GM12878 (cell line): ENCODE data around the gene ATP2A3. TPM values are rescaled to one million over a fixed set of nuclear protein-coding genes. Genes with fewer than 3 reads are reported as not detected.

Experiments used
- ATAC-seq: fragments of 200-7000 bp; cut with Tn5 transposase; 3 replicates; pipeline ENCODE4 v1.9.1; 2020; ENCODE audit warnings: mild to moderate bottlenecking, moderate library complexity
- BruUV-seq: library from RNA; stranded (reverse); fragments of 400-500 nt; replicated peaks from 2 replicates; lab custom pipeline; 2021; lab: Mats Ljungman, UMichigan
- CTCF ChIA-PET: fragments of 300-600 bp; sonication (Branson Sonifier 250); formaldehyde crosslinking; extraction: SDS; loops from one replicate; lab custom pipeline; 2021; ENCODE audit warnings: inconsistent platforms; lab: Yijun Ruan, JAX
- POLR2A ChIA-PET: fragments of 350-600 bp; formaldehyde crosslinking; extraction: SDS; loops from one replicate; lab custom pipeline; 2021; ENCODE audit warnings: inconsistent platforms; lab: Charles Lee
- RAD21 ChIA-PET: fragments of 300-600 bp; sonication (Branson Sonifier 250); formaldehyde crosslinking; loops from one replicate; lab custom pipeline; 2023; ENCODE audit warnings: antibody characterized with exemption; ENCODE audit not compliant: unreplicated experiment; lab: Charles Lee
- SMC1A ChIA-PET: fragments of 300-600 bp; sonication (Branson Sonifier 250); formaldehyde crosslinking; loops from one replicate; lab custom pipeline; 2023; ENCODE audit not compliant: unreplicated experiment, uncharacterized antibody; lab: Charles Lee
- DNase-seq: peaks from one replicate; pipeline ENCODE4 v3.0.0-alpha.2; 2011; ENCODE audit warnings: low read depth, low spot score
- FAIRE-seq: peaks from 3 replicates; lab custom pipeline; 2011; peaks lifted over from hg19 to GRCh38; lab: Jason Lieb, UNC
- H2AFZ ChIP-seq: 2 replicates; pipeline ENCODE4 v1.6.0; 2011; ENCODE audit warnings: low read depth, low read length, control low read depth; ENCODE audit not compliant: control insufficient read depth
- H3K27ac ChIP-seq: 2 replicates; pipeline ENCODE4 v1.5.1; 2011; ENCODE audit warnings: control low read depth; ENCODE audit not compliant: control insufficient read depth, insufficient read depth
- H3K27me3 ChIP-seq, 2 experiments: replicated peaks in 1 of 2; 2 replicates each; pipeline versions ENCODE4 v1.6.0 to v1.6.1; 2011; ENCODE audit warnings: low read length in 1 of 2; ENCODE audit not compliant: control insufficient read depth in 2 of 2, insufficient read depth in 2 of 2
- H3K36me3 ChIP-seq, 2 experiments: 2 replicates each; pipeline ENCODE4 v1.5.1; 2011; ENCODE audit warnings: low read length in 1 of 2; ENCODE audit not compliant: control insufficient read depth in 2 of 2, insufficient read depth in 2 of 2
- H3K4me1 ChIP-seq: 2 replicates; pipeline ENCODE4 v1.6.1; 2011; ENCODE audit warnings: mild to moderate bottlenecking, low read length, moderate library complexity, mixed read lengths; ENCODE audit not compliant: control insufficient read depth, insufficient read depth
- H3K4me2 ChIP-seq: 2 replicates; pipeline ENCODE4 v1.6.0; 2011; ENCODE audit warnings: control low read depth; ENCODE audit not compliant: control insufficient read depth, insufficient read depth
- H3K4me3 ChIP-seq: fragments of 200-600 bp; sonication (generic); 2 replicates; pipeline ENCODE4 v1.5.1; 2016
- H3K79me2 ChIP-seq: 2 replicates; pipeline ENCODE4 v1.6.0; 2011; ENCODE audit warnings: low read length; ENCODE audit not compliant: control insufficient read depth, insufficient read depth
- H3K9ac ChIP-seq: 2 replicates; pipeline ENCODE4 v1.8.0; 2011; ENCODE audit warnings: low read length, control low read depth, mixed read lengths; ENCODE audit not compliant: control insufficient read depth, insufficient read depth
- H3K9me3 ChIP-seq: replicated peaks from 3 replicates; pipeline ENCODE4 v1.5.1; 2011; ENCODE audit warnings: mild to moderate bottlenecking, low read length; ENCODE audit not compliant: control insufficient read depth, insufficient read depth
- H4K20me1 ChIP-seq: 2 replicates; pipeline ENCODE4 v1.6.0; 2011; ENCODE audit not compliant: control insufficient read depth, insufficient read depth
- WRNIP1 ChIP-seq: IDR thresholded peaks from 2 replicates; pipeline ENCODE4 v1.6.1; 2011; ENCODE audit warnings: low read depth, low read length, improper control_type of control experiment, borderline replicate concordance
- WGBS: methylation state at CpG from one replicate; pipeline ENCODE4 v1.1.6; 2016; ENCODE audit warnings: low lambda C conversion rate; ENCODE audit not compliant: insufficient replicate concordance, insufficient coverage; ENCODE audit errors: missing lambda C conversion rate; 5-methylcytosine and 5-hydroxymethylcytosine counted together
- in situ Hi-C: fragments of 300-500 bp; cut with MboI; formaldehyde crosslinking; loops from 9 replicates; pipeline ENCODE4 v1.14.3; 2018; ENCODE audit warnings: mixed read lengths
- intact Hi-C: fragments of 100-400 bp; cut with micrococcal nuclease; formaldehyde crosslinking; loops from one replicate; pipeline ENCODE4 v1.14.2; 2022; ENCODE audit not compliant: unreplicated experiment
- polyA plus RNA-seq, 11 experiments: library from polyadenylated mRNA; depleted of rRNA in 4 of 11; unstranded in 6 of 11; stranded (reverse) in 5 of 11; fragments of >200 nt; fragmentation: Nextera tagmentation in 4 of 11; fragmentation: Illumina TruSeq in 1 of 11; extraction: Ambion mirVana in 4 of 11; extraction: Trizol in 1 of 11; gene quantifications; 1 replicate in 1 of 11; 2 replicates in 10 of 11; pipeline versions ENCODE4 v1.2.1 to v1.2.3, GENCODE V29; 2011 to 2016; ENCODE audit warnings: inconsistent platforms in 2 of 11, missing spikeins in 2 of 11, low read depth in 1 of 11
- total RNA-seq, 4 experiments: library from RNA; depleted of rRNA in 3 of 4; stranded (reverse); fragments of >200 nt in 3 of 4; fragmentation: Illumina TruSeq in 1 of 4; extraction: Trizol in 1 of 4; gene quantifications; 2 replicates each; pipeline versions ENCODE4 v1.2.1 to v1.2.3, GENCODE V29; 2013 to 2021
- TF ChIP-seq, protein P1 (sequence below): fragments of 450-650 bp; IDR thresholded peaks from 2 replicates; pipeline ENCODE4 v1.6.1; 2018; ENCODE audit warnings: borderline replicate concordance, mild to moderate bottlenecking; ENCODE audit not compliant: partially characterized antibody
- TF ChIP-seq, protein P2 (sequence below): IDR thresholded peaks from 2 replicates; pipeline ENCODE4 v1.6.1; 2011; ENCODE audit warnings: low read depth, low read length, improper control_type of control experiment, borderline replicate concordance
- TF ChIP-seq, protein P3 (sequence below): fragments of 150-350 bp; IDR thresholded peaks from 2 replicates; pipeline ENCODE4 v1.6.1; 2016; ENCODE audit warnings: low read depth, low read length
- TF ChIP-seq, protein P4 (sequence below): fragments of 450-650 bp; IDR thresholded peaks from 2 replicates; pipeline ENCODE4 v1.6.1; 2018; ENCODE audit warnings: mild to moderate bottlenecking, low read depth, moderate library complexity; ENCODE audit not compliant: partially characterized antibody
- TF ChIP-seq, protein P5 (sequence below): fragments of 450-650 bp; IDR thresholded peaks from 2 replicates; pipeline ENCODE4 v1.6.1; 2017; ENCODE audit warnings: antibody characterized with exemption, mild to moderate bottlenecking, moderate library complexity

Gene ATP2A3
- total and polyA plus RNA-seq, 10 of the 15 experiments (the other 5 are each of a cell fraction or from before 2014, with no cell fraction given), result 1.0 to 99.2 (median 37.9) TPM

DNA sequence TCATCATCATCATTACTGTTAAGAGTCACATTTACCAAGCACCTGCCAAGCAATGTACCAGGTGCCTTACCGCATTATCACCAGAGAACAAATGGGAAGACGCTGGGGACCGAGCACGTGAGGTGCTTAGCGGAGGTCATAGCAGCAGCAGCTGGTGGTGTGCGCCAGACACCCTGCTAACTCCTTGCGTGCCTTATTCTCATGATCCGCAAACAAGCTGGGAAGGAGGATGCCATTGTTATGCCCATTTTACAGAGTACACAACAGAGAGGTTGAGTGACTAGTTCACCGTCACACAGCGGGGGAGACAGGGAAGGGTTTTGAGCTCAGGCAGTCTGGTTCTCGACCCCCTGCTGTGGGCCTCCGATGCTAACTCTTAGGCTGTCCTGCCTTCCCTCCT lies 7.3 kb downstream of the ATP2A3 start:
- H2AFZ ChIP-seq, result no peak overlapping the region
- H4K20me1 ChIP-seq, result no peaks in the 10 kb centered on the region; the same call in 1 of the 2 replicates
- H3K27me3 ChIP-seq, result no peaks in the 10 kb centered on the region
- intact Hi-C loops, result no loop called here
- H3K79me2 ChIP-seq, result peaks cover 24% of the 10 kb centered on the region
- TF ChIP-seq, protein P1, sequence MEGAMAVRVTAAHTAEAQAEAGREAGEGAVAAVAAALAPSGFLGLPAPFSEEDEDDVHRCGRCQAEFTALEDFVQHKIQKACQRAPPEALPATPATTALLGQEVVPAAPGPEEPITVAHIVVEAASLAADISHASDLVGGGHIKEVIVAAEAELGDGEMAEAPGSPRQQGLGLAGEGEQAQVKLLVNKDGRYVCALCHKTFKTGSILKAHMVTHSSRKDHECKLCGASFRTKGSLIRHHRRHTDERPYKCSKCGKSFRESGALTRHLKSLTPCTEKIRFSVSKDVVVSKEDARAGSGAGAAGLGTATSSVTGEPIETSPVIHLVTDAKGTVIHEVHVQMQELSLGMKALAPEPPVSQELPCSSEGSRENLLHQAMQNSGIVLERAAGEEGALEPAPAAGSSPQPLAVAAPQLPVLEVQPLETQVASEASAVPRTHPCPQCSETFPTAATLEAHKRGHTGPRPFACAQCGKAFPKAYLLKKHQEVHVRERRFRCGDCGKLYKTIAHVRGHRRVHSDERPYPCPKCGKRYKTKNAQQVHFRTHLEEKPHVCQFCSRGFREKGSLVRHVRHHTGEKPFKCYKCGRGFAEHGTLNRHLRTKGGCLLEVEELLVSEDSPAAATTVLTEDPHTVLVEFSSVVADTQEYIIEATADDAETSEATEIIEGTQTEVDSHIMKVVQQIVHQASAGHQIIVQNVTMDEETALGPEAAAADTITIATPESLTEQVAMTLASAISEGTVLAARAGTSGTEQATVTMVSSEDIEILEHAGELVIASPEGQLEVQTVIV, result no peak
- TF ChIP-seq, protein P2, sequence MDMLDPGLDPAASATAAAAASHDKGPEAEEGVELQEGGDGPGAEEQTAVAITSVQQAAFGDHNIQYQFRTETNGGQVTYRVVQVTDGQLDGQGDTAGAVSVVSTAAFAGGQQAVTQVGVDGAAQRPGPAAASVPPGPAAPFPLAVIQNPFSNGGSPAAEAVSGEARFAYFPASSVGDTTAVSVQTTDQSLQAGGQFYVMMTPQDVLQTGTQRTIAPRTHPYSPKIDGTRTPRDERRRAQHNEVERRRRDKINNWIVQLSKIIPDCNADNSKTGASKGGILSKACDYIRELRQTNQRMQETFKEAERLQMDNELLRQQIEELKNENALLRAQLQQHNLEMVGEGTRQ, result no peak
- TF ChIP-seq, protein P3, sequence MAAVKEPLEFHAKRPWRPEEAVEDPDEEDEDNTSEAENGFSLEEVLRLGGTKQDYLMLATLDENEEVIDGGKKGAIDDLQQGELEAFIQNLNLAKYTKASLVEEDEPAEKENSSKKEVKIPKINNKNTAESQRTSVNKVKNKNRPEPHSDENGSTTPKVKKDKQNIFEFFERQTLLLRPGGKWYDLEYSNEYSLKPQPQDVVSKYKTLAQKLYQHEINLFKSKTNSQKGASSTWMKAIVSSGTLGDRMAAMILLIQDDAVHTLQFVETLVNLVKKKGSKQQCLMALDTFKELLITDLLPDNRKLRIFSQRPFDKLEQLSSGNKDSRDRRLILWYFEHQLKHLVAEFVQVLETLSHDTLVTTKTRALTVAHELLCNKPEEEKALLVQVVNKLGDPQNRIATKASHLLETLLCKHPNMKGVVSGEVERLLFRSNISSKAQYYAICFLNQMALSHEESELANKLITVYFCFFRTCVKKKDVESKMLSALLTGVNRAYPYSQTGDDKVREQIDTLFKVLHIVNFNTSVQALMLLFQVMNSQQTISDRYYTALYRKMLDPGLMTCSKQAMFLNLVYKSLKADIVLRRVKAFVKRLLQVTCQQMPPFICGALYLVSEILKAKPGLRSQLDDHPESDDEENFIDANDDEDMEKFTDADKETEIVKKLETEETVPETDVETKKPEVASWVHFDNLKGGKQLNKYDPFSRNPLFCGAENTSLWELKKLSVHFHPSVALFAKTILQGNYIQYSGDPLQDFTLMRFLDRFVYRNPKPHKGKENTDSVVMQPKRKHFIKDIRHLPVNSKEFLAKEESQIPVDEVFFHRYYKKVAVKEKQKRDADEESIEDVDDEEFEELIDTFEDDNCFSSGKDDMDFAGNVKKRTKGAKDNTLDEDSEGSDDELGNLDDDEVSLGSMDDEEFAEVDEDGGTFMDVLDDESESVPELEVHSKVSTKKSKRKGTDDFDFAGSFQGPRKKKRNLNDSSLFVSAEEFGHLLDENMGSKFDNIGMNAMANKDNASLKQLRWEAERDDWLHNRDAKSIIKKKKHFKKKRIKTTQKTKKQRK, result no peak
- no peak for TF ChIP-seq WRNIP1
- TF ChIP-seq, protein P4, sequence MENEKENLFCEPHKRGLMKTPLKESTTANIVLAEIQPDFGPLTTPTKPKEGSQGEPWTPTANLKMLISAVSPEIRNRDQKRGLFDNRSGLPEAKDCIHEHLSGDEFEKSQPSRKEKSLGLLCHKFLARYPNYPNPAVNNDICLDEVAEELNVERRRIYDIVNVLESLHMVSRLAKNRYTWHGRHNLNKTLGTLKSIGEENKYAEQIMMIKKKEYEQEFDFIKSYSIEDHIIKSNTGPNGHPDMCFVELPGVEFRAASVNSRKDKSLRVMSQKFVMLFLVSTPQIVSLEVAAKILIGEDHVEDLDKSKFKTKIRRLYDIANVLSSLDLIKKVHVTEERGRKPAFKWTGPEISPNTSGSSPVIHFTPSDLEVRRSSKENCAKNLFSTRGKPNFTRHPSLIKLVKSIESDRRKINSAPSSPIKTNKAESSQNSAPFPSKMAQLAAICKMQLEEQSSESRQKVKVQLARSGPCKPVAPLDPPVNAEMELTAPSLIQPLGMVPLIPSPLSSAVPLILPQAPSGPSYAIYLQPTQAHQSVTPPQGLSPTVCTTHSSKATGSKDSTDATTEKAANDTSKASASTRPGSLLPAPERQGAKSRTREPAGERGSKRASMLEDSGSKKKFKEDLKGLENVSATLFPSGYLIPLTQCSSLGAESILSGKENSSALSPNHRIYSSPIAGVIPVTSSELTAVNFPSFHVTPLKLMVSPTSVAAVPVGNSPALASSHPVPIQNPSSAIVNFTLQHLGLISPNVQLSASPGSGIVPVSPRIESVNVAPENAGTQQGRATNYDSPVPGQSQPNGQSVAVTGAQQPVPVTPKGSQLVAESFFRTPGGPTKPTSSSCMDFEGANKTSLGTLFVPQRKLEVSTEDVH, result no peak
- TF ChIP-seq, protein P5, sequence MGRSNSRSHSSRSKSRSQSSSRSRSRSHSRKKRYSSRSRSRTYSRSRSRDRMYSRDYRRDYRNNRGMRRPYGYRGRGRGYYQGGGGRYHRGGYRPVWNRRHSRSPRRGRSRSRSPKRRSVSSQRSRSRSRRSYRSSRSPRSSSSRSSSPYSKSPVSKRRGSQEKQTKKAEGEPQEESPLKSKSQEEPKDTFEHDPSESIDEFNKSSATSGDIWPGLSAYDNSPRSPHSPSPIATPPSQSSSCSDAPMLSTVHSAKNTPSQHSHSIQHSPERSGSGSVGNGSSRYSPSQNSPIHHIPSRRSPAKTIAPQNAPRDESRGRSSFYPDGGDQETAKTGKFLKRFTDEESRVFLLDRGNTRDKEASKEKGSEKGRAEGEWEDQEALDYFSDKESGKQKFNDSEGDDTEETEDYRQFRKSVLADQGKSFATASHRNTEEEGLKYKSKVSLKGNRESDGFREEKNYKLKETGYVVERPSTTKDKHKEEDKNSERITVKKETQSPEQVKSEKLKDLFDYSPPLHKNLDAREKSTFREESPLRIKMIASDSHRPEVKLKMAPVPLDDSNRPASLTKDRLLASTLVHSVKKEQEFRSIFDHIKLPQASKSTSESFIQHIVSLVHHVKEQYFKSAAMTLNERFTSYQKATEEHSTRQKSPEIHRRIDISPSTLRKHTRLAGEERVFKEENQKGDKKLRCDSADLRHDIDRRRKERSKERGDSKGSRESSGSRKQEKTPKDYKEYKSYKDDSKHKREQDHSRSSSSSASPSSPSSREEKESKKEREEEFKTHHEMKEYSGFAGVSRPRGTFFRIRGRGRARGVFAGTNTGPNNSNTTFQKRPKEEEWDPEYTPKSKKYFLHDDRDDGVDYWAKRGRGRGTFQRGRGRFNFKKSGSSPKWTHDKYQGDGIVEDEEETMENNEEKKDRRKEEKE, result no peak
- no peak for DNase-seq
- CTCF ChIA-PET, result interaction anchor here (2.1 kb wide), 1 partner anchor 43 kb away, joined by 9 read pairs; no protein-coding TSS in a partner anchor
- no peak for ATAC-seq
- H3K27ac ChIP-seq, result no peak overlapping the region
- 97% methylated on average over 12 of the region's 12 CpGs for WGBS
- SMC1A ChIA-PET, result interaction anchor here (0.7 to 1.3 kb wide), 3 partner anchors 8 to 116 kb away, joined by 3 to 5 read pairs (median 3); no protein-coding TSS in a partner anchor
- H3K4me2 ChIP-seq, result no peak overlapping the region
- peaks cover 1 to 9% of the 10 kb centered on the region in 2 experiments; a peak in 2 of 4 replicates for H3K36me3 ChIP-seq
- RAD21 ChIA-PET, result interaction anchor here (0.5 kb wide), 1 partner anchor 12 kb away, joined by 4 read pairs; no protein-coding TSS in a partner anchor
- no peak overlapping the region for H3K4me3 ChIP-seq
- no TSS peak for BruUV-seq
- H3K4me1 ChIP-seq, result peaks cover 22% of the 10 kb centered on the region
- FAIRE-seq, result no peak
- no peak overlapping the region for H3K9ac ChIP-seq
- in situ Hi-C loops, result no loop called here
- H3K9me3 ChIP-seq, result no peaks in the 10 kb centered on the region
- POLR2A ChIA-PET, result interaction anchor here (1.2 kb wide), 1 partner anchor 8 kb away, joined by 3 read pairs; no protein-coding TSS in a partner anchor
